HG02973 (cell line): ENCODE measurements around the gene ALDH2.
"Not testable (repeated sequence)": the region's sequence is repeated elsewhere in the genome, so short reads cannot be mapped to it uniquely, and the experiment has no call there.

Experiments
- ATAC-seq: cut with Tn5 transposase; IDR thresholded peaks from one replicate; pipeline ENCODE4 v1.9.1; 2021; ENCODE audit warnings: moderate library complexity; ENCODE audit not compliant: unreplicated experiment

The ALDH2 gene

DNA sequence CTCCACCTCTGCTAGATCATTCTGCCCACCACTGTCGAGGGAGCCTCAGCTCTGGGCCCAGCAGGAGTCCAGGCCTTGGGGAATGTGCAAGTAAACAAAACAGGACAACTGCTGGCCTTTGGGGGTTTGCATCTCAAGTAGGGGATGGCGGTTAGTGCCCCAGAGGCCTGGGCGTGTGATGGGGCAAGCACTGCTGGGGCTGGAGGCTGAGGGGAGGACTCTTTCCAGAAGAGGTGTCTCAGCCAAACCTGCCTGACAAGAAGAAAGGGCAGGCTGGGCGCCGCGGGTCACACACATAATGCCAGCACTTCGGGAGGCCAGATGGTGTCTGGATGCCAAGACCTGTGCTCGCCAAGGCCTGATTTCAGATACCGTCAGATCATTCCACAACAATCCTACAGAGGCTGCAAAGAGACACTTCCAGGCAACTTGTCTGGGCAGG lies 8.6 kb upstream of the ALDH2 start:
- no peak for ATAC-seq

DNA sequence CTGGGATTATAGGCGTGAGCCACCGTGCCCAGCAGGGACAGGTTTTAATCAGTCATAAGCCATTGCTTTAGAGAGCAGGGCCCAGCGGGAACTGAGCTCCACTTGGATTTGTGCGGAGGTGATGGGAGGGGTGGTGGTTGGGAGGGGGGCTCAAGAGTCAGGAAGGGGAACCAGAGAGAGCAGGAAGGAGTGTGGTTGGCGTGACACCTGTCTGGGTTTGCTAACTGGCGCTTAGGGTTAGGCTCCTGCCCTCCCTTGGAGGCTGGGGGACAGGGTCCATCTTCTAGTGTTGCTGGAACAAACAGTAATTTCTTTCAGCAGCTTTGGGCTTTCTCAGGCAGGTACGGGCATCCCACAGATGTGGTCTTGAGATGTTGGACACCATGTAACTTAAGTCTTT lies 7.5 kb upstream of the ALDH2 start:
- ATAC-seq, result no peak

DNA sequence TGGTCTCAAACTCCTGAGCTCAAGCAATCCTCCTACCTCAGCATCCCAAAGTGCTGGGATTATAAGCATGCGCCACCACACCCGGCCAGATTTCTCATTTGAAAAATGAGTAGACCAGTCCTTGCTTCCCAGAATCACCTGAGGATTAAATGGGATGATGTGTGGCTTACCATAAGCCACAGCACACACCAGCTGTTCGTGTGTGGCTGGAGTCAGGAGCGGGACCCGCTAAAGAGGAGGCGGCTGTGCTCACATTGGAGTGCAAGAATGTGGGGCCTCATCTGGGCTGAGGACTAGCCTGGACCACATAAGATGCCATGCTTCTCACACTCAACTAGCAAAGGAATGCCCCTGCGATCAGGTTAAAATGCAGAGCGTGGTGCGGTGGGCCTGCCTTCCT lies 6.7 kb upstream of the ALDH2 start:
- ATAC-seq, result no peak

DNA sequence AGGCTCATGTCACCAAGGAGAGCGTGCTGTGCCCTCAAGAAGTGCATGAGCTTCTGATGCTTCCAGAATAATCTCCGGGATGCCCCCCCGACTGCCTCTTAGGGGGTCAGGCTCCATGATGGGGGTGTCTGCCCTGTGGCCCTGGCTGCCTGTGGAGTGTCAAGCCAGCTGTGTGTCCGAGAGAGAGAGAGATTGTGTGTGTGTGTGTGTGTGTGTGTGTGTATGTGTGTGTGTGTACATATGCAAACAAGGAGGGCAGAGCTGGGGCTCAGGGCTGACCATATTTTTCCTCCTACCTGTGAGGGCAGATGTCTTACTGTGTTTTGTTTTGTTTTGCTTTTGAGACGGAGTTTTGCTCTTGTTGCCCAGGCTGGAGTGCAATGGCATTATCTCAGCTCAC lies 5.6 kb upstream of the ALDH2 start:
- no peak for ATAC-seq

DNA sequence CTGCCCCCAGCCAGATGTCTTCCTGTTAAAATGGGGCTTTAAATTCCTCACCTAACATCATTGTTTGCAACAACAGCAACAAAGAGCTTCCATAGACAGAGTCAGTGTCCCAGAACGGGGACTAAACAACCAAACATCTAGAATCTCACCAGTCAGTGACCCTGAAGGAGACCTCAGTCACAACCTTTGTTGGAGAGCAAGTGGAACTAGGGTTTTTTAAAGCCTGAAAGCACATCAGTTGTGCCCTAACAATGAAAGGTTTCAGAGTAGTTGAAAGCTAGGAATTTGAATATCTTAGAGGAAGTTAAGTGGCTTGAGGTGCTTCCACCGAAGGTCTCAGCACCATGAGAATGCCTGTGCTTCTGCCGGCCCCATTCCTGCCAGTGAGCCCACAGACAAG lies 5.0 kb upstream of the ALDH2 start:
- ATAC-seq, result no peak

DNA sequence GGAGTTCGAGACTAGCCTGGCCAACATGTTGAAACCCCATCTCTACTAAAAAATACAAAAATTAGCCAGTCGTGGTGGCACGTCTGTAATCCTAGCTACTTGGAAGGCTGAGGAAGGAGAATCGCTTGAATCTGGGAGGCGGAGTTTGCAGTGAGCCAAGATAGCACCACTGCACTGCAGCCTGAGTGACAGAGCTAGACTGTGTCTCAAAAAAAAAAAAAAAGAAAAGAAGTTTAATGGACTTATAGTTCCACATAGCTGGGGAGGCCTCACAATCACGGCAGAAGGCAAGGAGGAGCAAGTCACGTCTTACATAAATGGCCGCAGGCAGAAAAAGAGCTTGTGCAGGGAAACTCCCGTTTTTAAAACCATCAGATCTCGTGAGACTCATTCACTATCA lies 3.2 kb upstream of the ALDH2 start:
- ATAC-seq, result not testable (repeated sequence)

DNA sequence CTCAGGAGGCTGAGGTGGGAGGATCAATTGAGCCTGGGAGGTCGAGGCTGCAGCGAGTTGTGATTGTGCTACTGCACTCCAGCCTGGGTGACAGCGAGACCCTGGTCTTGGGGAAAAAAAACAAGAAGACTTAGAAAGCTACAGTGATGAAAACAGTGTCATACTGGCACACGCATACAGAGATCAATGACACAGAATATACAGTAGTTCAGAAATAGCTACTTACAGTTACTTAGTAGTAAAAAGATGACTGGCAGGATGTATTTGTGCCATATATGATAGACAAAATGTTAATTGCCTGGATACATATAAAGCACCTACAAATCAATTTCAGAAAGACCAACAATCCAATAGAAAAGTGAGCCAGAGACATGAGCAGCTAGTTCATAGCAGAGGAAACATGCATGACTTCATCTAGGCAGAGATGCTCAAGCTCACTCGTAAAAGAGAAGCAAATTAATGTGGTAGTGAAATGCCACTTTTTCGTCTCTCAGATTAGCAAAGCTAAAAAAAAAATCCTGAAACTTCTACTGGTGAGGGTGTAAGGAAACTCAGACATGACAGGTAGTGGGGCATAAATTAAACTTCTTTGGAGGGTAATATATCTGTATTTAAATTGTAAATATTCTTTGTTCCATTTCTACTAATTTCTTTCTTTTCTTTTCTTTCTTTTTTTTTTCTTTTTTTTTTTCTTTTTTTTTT lies 2.5 kb upstream of the ALDH2 start:
- no peak for ATAC-seq

DNA sequence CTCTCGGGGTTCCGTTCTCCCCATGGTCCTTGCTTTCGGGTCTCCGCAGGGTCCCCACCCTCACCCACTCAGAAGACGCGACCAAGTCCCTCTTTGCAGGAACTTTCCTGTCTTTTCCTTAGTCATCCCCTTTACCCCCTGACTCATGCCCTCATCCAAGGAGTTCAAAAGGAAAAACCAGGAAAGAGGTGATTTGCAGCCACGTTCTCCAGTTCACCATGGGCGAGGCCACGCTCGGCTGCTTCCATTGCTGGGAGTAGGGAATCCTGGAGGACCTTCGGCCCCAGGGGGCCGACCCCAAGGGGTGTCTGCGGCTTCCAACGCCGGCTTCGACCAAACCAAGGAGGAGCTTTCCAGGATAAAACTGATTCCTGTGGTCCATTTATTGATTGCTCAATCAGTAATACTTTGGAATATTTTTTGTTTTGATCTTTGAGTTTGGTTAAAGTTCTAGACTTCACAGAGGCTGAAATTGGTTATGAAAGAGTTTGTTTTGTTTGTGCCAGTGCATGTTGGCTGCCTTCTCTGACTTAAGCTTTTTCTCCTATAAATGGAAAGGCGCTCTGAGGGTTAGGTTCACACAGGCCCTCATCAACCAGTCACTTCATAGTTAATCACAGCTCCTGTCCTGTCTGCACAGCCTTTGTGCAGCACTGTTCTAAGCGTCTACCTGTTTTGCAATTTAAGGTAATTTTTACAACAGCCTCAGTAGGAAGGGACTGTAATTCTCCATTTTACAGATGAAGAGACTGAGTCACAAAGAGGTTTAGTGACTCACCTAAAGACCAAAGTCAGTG lies 827 bp downstream of the ALDH2 start:
- no peak for ATAC-seq

DNA sequence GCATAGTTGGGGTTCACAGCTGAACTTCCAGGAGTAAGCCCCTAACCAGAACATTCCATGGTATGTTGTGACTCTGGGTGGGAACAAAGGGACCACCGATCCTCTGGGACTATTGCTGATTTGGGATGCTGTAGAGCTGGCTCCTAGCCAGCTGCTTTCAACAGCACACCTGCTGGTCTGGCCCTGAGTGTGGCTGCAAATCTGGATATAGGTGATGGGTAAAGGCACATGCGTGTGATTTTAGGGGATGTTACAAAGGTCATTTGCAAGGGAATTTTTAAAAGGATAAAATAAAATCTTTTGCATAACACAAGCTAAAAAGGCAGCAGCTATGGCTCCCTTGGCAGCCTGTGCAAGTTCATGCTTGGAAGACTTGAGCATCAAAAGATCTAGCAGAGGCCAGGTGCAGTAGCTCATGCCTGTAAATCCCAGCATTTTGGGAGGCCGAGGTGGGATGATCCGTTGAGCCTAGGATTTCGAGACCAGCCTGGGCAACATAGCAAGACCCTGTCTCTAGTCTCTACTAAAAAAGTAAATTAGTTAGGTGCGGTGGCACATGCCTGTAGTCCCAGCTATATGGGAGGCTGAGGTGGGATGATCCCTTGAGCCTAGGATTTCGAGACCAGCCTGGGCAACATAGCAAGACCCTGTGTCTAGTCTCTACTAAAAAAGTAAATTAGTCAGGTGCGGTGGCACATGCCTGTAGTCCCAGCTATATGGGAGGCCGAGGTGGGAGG lies 1.6 kb downstream of the ALDH2 start:
- no peak for ATAC-seq

DNA sequence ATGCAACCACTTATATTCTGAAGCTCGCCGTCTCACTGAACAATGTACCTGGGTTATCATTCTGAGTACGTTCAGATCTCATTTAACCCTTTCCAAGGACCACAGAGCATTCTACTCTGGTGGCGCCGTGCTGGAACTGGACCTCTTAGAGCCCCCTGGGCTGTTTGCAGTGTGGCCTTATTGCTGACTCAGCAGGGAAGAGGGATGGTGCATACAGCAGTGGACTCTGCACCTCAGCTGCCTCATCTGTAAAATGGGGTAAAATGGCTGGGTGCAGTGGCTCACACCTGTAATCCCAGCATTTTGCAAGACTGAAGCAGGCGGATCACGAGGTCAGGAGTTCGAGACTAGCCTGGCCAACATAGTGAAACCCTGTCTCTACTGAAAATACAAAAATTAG lies 2.9 kb downstream of the ALDH2 start:
- no peak for ATAC-seq

DNA sequence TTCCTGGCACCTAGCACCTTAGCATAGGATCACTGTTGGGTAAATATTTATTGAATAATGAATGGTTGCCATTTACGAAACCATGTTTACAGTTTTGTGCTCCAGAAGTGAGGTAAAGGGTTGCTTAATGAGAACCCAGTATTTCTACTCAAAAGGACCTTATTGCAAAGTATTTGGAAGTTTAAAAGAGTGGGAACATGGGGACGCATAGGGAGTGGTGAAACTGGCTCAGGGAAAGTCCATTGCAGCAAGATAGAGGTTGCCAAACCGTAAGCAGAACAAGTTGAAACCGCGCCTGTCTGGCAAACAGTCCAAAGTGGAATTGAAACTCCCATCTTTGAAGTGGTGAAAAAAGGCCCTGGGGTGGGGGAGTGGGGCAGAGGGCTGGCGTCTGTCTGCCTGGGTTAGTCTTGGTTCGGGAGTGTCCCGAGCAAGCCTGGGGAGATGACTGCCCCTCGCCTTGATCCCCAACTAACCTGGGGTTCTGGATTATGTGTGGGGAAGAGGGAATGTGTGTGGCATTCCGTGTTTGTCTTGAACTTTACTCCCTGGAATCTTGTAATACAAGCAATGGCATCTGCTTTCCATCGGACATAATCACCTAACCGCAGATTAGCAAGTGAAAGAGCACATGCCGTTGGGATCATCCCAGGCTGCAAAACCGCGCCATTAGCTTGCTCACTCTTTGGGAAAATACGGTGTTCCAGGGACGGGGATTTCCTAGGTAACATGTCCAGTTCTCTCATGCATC lies 7.2 kb downstream of the ALDH2 start:
- no peak for ATAC-seq

DNA sequence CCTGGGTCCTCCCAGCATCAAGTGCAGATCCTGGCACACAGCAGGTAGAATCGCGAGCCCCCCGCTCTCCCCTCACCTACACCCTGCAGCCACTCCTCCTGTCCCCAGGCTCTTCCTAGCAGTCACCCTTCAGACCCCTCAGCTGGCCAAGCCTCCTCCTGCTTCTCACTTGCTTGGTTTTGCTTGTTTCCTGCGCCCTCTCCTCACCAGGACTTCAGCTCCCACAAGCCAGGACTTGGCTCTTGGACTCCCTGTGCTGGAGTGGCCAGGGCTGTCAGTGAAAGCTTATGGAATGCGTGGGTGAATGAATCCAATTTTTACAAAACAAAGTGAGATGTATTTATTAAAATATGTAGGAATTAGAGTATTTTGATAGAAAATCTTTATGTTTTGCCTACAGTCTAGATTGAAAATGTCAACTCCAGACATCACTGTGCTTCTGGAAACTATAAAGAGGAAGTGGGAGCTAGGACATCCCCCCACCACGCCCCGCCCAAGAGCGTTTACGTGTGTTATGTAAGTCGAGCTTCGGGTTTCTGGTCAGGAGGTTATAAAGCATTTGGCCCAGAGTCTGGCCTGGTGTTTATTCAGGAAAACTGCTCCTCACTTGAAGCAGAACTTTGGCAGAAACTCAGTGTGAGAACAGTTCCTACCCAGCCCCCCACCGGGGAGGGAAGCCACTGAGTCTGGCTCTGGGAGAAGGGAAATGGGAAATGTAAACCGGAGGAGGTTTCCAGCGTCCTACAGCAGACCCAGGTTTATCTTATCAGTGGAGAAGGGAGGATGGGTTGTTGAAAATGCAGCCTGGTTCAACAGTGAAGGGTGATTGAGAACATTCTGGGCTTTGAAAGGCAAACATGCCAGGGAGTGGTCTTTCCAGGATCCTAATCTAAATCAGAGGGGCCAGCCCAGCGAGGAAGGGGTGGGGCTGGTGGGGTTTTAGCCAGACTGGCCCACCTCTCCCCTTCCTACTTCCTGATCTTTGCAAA lies 8.8 kb downstream of the ALDH2 start:
- ATAC-seq, result peak; percentile 76

DNA sequence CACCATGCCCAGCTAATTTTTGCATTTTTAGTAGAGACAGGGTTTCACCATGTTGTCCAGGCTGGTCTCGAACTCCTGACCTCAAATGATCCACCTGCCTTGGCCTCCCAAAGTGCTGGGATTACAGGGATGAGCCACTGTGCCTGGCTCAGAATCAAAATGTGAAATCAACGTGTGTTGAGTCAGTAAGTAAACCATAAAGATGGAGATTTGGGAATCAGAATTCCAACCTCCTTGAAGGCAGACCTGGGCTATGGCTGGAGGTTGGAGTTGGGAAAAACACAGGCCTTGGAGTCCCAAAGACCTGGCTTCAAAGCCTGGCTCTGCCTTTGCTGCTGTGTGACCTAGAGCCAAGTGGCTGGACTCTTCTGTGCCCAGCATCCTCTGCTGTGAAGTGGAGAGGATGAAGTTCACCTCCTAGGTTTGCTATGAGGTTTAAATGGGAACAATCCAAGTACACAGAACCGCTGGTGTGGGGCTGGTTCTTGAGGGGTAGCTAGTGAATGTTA lies 10.2 kb downstream of the ALDH2 start:
- ATAC-seq, result no peak

DNA sequence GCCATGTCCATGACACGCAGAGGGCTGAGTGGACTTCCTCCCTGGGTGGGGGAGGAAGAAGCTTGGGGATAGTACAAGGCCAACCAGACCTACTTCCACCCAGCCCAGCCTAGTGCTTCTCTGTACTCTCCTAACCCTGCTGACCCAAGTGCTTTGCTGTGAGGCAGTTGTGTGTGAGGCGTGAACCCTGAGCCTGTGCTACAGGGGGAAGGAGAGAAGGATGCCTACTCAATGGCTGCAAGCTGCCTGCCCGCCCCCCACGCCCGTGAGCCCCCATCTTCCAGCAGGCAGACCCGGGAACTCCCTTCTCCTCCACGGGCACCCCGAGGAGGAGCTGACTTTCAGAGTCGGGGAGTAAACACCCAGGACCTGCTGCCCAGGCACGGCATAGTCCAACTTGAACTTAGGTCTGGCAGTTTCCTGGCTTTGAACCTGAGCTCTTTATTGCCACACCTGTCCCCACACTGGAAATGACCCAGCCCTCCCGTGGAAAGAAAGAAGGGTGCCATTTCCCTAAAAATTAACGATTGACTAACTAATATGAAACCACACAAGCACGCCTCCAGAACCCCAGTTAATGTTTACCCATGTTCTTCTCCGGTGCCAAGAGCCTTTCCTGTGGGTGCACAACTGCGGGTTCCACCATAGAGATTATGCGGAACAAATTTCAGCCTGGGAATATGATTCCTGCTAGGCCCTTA lies 10.8 kb downstream of the ALDH2 start:
- ATAC-seq, result no peak

DNA sequence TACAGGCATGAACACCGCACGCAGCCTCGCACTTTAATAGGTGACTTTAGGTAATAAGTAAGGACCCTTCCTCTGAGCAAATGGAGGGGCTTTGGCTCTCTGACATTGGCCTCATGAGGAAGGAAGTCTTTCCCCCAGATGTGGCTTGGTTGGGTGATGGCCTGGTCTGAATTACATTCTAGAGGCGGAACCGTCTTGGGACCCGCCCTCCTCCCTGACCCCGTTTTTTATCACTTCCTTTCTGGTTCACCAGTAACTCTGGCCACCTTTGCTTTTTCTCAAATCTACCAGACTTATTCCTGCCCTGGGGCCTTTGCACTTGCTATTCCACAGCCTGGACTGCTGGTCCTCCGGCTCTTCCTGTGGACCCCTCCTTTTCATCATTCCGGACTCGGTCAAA lies 13.4 kb downstream of the ALDH2 start:
- ATAC-seq, result no peak

DNA sequence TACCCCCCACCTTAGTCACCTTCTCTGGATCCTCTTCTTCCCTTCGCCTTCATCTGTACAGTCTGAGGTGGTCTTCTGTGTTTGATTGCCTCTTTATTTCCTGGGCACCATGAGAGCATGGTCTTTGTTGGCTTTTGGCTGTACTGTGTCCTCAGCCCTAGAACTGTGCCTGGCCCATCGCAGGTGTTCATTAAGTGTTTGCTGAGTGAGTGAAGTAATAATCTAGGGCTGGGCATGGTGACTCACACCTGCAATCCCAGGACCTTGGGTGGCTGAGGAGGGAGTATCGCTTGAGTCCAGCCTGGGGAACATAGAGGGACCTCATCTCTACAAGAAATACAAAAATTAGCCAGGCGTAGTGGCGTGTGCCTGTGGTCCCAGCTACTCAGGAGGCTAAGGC lies 13.9 kb downstream of the ALDH2 start:
- no peak for ATAC-seq

DNA sequence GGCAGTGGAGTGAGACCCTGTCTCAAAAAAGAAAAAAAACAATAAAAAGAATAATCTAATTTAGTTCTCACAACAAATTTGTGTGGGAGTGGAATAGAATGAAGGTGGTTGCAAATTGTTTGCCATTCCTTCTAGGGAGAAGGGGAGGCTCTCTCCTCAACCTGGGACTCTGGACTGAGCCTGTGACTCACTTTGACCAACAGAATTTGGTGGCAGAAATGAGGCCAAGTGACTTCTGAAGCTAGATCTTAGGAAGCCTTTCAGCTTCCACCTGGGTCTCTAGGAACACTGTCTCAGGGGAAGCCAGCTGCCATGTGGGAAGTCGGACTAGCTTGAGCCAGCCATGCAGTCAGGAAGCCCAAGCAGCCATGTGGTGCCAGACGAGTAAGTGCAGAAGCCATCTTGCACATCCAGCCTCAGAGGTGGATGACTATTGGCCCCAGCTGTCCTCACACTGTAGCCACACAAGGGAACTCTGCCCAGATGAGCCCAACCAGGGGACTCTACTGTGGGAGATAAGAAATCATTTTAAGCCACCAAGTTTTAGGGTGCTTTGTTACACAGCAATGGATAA lies 14.4 kb downstream of the ALDH2 start:
- no peak for ATAC-seq

DNA sequence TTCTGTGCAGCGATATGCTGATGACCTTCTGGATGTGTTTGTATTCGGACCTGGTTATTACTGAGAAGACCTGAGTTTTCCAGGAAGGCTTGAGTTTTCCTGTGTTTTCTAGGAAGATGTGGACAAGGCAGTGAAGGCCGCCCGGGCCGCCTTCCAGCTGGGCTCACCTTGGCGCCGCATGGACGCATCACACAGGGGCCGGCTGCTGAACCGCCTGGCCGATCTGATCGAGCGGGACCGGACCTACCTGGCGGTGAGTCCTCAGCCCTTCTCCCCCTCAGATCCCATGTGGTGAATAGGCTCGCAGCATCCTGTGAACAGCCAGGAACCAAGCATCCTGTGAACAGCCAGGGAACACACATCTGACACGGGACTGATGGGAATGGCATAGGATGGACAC lies 16.3 kb downstream of the ALDH2 start:
- no peak for ATAC-seq

DNA sequence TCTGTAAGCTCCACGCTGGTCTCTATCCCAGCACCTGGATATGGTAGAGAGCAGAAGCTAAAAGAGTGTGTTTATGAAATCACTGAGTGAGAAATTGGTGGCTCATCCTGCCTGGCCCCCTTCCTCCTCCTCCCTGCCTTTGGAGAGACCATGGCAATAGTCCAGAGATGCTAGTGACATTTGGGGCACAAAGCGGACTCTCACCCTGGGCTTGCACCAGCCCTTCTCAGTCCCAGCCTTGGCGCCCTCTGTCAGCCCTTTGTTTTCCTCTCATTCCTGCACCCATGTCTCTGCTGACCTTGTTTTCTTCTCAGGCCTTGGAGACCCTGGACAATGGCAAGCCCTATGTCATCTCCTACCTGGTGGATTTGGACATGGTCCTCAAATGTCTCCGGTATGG lies 18.2 kb downstream of the ALDH2 start:
- no peak for ATAC-seq
